Memory B cell (primary cell): ENCODE results near the gene GRM7.

Experiments
- ATAC-seq: fragments of 150-1000 bp; cut with Tn5 transposase; 2 replicates; pipeline ENCODE4 v1.10.0; 2021; ENCODE audit warnings: low read depth, mild to moderate bottlenecking, moderate library complexity
- DNase-seq, 2 donors: peaks; one replicate each; pipeline ENCODE4 v3.0.0; 2022; ENCODE audit warnings: low spot score in 2 of 2
- H3K27ac Mint-ChIP-seq: one replicate; pipeline ENCODE4 v1.8.0; 2022; ENCODE audit warnings: mild to moderate bottlenecking, moderate library complexity, mixed read lengths
- H3K27me3 Mint-ChIP-seq: one replicate; pipeline ENCODE4 v1.8.0; 2022; ENCODE audit warnings: mixed read lengths
- H3K36me3 Mint-ChIP-seq: one replicate; pipeline ENCODE4 v1.8.0; 2022; ENCODE audit warnings: mild to moderate bottlenecking, mixed read lengths
- H3K4me1 Mint-ChIP-seq: one replicate; pipeline ENCODE4 v1.8.0; 2022; ENCODE audit warnings: mixed read lengths
- H3K4me3 Mint-ChIP-seq: one replicate; pipeline ENCODE4 v1.8.0; 2022; ENCODE audit warnings: mild to moderate bottlenecking, moderate library complexity, mixed read lengths
- H3K9me3 Mint-ChIP-seq: one replicate; pipeline ENCODE4 v1.8.0; 2022; ENCODE audit warnings: mixed read lengths

Gene GRM7

DNA sequence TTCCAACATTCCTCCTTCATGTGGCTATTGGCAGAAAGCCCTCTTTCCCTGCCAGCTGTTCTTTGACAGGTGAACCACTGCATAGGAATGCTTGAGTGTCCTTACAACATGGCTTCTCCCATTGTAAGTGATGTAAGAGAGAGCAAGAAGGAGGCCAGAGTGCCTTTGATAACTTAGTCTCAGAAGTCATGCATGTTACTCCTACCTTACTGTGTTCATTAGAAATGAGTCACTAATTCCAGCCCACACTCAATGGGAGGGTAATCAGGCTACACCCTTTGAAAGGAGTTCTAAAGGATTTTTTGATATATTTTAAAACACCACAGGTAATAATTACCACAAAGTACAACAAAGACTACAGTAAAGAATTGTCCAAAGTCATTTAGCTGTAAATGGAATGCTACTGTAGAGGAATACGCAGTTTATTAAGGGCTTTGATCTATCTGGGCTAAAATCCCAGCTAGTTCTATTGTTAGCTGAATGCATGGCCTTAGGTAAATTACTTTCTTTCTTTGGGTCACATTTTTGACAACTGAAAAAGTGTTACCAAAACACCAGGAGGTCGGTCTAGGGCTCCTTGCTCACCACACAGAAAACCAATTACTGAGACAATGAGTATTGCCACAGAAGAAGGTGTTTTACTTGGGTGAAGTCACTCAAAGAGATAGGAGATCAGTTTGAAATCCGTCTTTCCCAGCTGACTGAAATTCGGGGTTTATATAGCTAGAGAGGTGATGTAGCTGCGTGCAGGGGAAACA lies 154.9 kb downstream of the GRM7 start:
- Mint-ChIP-seq H3K9me3 (peaks cover 3% of the 10 kb centered on the region), H3K27me3 (no peaks in the 10 kb centered on the region), H3K4me3 (no peak overlapping the region), H3K4me1 (no peaks in the 10 kb centered on the region), H3K36me3 (no peaks in the 10 kb centered on the region), H3K27ac (no peak overlapping the region)
- ATAC-seq (no peak), DNase-seq (no peak)

DNA sequence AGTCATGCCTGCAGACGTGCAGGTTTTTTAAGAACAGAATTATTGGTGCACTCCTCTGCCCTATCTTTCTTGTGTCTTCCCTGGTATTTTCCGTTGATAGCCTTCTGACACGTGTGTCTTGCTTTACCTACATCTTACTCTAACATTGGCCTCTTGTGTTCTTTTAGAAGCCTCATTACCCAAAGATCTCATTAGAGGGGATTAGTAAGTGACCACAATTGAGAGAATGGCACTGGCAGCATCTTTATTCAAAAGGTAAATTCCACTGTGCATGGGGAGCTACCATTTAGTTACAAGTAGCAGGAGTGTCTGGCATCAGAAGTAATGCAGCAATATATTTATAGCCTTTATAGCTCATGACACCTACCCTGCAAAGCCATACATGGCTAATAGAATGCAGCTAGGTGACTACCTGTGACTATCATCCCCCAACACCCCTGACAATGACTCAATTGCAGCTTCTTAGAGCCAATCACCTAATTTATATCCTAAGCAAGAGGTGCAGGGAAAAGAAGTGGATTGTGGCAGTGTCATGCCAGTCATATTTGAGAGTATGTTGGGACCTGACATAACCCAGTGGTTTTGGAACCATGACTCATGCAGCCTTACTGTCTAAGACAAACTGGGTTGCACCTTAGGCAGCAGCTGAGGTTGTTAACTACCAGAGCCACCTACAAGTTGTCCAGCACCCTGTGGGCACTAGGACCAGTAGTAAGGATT lies 164.8 kb downstream of the GRM7 start:
- DNase-seq, result no peak
- no peaks in the 10 kb centered on the region for H3K27me3 Mint-ChIP-seq

DNA sequence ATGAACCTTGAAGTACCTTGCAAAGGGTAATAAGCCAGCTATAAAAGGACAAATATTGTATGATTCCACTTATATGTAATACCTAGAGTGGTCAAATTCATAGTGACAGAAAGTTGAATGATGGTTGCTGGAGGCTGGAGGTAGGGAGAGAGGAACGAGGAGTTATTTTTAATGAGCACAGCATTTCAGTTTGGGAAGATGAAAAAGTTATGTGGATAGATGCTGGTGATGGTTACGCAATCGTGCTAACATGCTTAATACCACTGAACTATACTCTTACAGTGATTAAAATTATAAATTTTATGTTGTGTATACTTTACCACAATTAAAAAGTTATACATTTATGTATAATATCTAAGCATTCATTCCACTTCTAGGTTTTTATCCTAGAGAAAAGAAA lies 168.6 kb downstream of the GRM7 start:
- no peak overlapping the region for H3K27ac Mint-ChIP-seq
- no peak overlapping the region for H3K4me3 Mint-ChIP-seq
- H3K27me3 Mint-ChIP-seq, result no peaks in the 10 kb centered on the region
- ATAC-seq, result no peak
- H3K4me1 Mint-ChIP-seq, result no peaks in the 10 kb centered on the region
- no peak for DNase-seq
- peaks cover 4% of the 10 kb centered on the region for H3K9me3 Mint-ChIP-seq
- H3K36me3 Mint-ChIP-seq, result no peaks in the 10 kb centered on the region

More for the DNA sequence above, 164.8 kb downstream of the GRM7 start:
- Mint-ChIP-seq H3K9me3 (peaks cover 6% of the 10 kb centered on the region), H3K4me1 (no peaks in the 10 kb centered on the region), H3K36me3 (no peaks in the 10 kb centered on the region), H3K4me3 (no peak overlapping the region), H3K27ac (no peak overlapping the region)
- no peak for ATAC-seq

DNA sequence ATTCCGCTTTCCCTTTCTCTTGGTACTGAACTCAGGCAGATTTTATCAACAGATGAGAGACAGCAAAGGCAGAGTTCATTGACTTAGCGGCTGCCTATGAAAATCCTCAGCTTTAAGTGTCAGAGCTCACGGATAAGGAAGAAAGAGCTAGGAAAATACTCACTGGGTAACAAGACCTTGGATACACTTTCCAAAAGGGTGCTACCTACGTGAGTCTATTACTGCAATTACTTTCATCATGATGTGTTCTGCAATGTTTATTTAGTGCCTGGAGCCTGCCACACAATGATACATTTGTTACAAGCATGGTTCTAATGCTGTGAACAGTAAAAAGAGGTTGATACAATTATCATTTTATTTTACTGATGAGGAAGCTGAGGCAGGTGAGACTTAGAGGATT lies 177.5 kb downstream of the GRM7 start:
- Mint-ChIP-seq H3K27me3 (no peaks in the 10 kb centered on the region), H3K4me3 (no peak overlapping the region), H3K4me1 (no peaks in the 10 kb centered on the region), H3K9me3 (peaks cover 6% of the 10 kb centered on the region), H3K36me3 (no peaks in the 10 kb centered on the region), H3K27ac (no peak overlapping the region)
- no peak for ATAC-seq
- no peak for DNase-seq

DNA sequence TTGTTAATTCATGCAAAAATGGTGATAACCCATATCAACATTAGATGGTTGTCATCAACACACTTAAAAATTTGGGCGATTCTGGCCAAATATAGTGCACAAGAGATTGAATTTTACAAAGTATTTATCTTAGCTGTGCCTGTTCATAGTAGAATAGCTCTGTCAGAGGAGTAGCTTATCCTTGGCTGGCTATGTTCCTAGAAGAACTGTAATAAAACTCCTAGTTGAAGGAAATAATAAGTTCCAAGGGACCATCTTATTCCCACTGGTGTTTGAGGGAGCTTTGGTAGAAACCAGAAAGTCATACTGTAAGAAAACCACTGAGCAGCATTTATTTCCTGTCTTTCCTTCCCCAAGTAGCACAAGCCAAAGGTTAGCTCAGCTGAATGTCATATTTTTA lies 201.8 kb downstream of the GRM7 start:
- no peak for ATAC-seq
- Mint-ChIP-seq H3K27me3 (no peaks in the 10 kb centered on the region), H3K27ac (no peak overlapping the region), H3K4me1 (no peaks in the 10 kb centered on the region), H3K4me3 (no peak overlapping the region), H3K9me3 (peaks cover 14% of the 10 kb centered on the region), H3K36me3 (no peaks in the 10 kb centered on the region)
- no peak for DNase-seq

DNA sequence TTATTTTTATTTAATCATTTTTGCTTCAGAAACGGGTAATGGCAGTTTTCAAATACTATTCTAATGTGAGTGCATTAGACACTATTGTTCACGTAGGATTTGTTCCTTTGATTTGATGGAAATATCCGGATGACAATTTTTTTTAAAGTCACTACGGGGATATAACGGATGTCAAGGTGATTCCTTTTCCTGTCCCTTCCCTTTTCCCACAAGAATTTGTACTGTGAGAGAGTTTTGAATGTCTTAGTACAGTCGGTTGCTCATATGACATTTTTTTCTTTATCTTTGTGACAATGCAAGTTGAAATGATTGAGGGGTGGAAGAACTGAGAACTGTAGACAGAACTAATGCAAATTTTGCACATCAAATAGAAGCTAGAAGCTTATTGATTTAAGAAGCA lies 209.5 kb downstream of the GRM7 start:
- no peaks in the 10 kb centered on the region for H3K27me3 Mint-ChIP-seq

DNA sequence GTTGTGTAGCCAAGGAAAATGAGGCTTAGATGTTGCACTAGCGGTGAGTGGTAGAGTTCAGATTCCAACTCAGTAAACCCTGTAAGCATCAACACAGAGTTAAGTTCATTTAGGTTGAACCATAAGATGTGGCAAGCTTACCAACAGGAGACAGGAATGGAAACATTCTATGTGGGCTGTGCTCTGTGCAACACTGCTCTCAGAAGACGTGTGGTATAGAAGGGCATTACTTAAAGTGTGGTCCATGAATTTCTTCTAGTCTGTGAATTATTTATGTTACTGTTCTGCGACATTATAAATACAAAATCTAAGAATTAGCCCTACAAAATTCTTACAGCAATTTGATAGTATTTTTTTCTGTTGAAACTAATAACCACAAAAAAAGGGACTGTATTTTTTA lies 213.3 kb downstream of the GRM7 start:
- no peaks in the 10 kb centered on the region for H3K27me3 Mint-ChIP-seq
- H3K27ac Mint-ChIP-seq, result no peak overlapping the region
- H3K9me3 Mint-ChIP-seq, result peaks cover 1% of the 10 kb centered on the region
- H3K4me1 Mint-ChIP-seq, result no peaks in the 10 kb centered on the region
- H3K4me3 Mint-ChIP-seq, result no peak overlapping the region
- H3K36me3 Mint-ChIP-seq, result no peaks in the 10 kb centered on the region
- ATAC-seq (no peak), DNase-seq (no peak)

More for the DNA sequence above, 209.5 kb downstream of the GRM7 start:
- H3K9me3 Mint-ChIP-seq, result peaks cover 5% of the 10 kb centered on the region
- DNase-seq, result no peak
- no peaks in the 10 kb centered on the region for H3K4me1 Mint-ChIP-seq
- ATAC-seq, result no peak
- no peak overlapping the region for H3K4me3 Mint-ChIP-seq
- no peak overlapping the region for H3K27ac Mint-ChIP-seq
- no peaks in the 10 kb centered on the region for H3K36me3 Mint-ChIP-seq

DNA sequence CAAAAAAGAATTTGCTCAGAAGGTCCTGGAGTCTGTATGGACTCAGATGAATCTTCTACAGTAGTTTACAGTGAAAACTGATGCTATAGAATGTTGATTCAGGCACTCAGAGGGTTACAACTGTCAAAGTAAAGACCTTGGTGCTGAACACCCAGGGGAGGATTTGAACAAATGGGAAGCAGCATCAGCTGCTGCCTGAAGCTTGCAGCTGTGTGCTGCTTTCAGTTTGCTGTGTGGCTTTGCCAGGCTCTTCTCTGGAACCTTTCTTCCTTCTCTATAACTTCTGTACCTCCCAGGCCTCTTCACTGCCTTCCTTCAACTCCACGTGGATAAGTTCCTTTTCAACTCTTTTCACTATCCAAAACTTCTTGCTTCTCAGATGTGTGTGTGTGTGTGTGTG lies 214.2 kb downstream of the GRM7 start:
- Mint-ChIP-seq H3K4me3 (no peak overlapping the region), H3K36me3 (no peaks in the 10 kb centered on the region), H3K27ac (no peak overlapping the region), H3K4me1 (no peaks in the 10 kb centered on the region), H3K9me3 (peaks cover 1% of the 10 kb centered on the region), H3K27me3 (no peaks in the 10 kb centered on the region)
- DNase-seq (no peak), ATAC-seq (no peak)

DNA sequence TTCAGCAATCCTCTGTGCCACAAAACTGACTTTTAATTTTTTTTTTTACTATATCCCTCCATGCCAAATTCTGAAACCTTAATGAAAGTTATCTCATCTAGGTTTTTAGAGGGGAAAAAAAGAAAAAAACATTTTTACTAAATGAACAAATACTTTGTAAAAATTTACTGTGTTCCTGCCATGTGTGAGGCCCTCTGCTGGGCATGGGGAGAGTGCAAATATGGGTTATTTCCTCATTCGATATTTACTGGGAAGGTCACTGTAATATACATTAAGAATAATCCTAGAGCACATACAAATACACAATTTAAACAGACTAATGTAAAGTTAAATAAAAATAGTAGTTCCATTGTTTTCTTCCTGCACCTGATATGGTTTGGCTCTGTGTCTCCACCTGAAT lies 215.0 kb downstream of the GRM7 start:
- Mint-ChIP-seq H3K4me3 (no peak overlapping the region), H3K4me1 (no peaks in the 10 kb centered on the region), H3K27me3 (no peaks in the 10 kb centered on the region), H3K36me3 (no peaks in the 10 kb centered on the region), H3K9me3 (peaks cover 1% of the 10 kb centered on the region), H3K27ac (no peak overlapping the region)
- ATAC-seq (no peak), DNase-seq (no peak)

DNA sequence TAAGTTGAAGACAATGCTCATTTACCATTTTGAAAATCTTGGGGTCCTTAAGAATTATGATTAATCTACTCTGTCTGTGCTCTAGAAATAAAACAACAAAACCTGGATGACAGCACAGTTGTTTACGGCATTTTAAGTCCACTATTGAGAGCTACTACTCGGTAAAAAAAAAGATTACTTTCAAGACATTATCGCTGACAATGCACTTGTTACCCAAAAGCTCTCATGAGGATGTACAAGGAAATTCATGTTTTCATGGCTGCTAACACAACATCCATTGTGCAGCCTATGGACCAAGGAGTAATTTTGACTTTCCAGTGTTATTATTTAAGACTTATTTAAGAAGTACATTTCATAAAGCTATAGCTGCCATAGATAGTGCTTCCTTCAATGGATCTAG lies 221.3 kb downstream of the GRM7 start:
- H3K36me3 Mint-ChIP-seq, result no peaks in the 10 kb centered on the region
- ATAC-seq, result no peak
- H3K9me3 Mint-ChIP-seq, result peaks cover 2% of the 10 kb centered on the region
- no peak for DNase-seq
- no peaks in the 10 kb centered on the region for H3K27me3 Mint-ChIP-seq
- H3K4me1 Mint-ChIP-seq, result no peaks in the 10 kb centered on the region
- no peak overlapping the region for H3K27ac Mint-ChIP-seq
- no peak overlapping the region for H3K4me3 Mint-ChIP-seq

DNA sequence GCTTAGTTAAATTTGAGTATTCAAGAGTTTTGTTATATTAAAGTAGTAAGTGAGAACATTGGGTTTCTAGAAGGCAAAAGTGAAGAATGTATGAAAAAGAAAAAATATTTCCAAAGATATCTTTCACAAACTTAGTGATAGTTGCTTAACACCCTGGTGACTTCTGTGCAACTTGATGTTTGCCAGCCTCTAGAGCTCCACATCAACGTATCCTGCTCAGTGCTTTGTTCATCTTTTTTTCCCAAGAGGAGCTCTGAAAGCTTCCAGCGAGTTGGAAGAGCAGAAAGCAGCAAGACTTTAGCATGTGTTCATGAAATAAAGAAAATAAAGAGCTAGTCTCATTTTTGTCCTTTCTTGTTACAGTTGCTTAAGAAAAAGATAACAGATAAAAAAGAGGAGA lies 225.5 kb downstream of the GRM7 start:
- Mint-ChIP-seq H3K4me1 (no peaks in the 10 kb centered on the region), H3K9me3 (peaks cover 2% of the 10 kb centered on the region), H3K27ac (no peak overlapping the region), H3K4me3 (no peak overlapping the region), H3K27me3 (no peaks in the 10 kb centered on the region), H3K36me3 (no peaks in the 10 kb centered on the region)
- ATAC-seq, result no peak
- DNase-seq, result no peak

DNA sequence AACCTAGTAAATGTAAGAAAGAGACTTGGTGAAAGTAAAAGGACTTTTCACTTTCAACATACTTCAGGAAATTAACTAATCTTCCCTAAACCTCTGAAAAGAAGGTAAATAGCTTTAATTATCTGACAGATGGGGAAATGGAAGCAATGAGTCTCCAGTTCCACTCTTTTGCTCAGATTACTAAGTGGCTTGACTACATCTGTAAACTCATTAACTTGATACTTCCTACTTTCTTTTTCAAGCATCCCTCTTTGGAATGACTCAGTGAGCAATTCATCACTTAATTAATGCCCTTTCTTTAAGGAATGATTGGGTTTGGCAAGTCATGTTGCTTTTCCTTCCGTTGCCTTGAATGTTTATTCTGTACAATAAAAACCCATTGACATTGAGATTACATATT lies 234.2 kb downstream of the GRM7 start:
- H3K27ac Mint-ChIP-seq, result no peak overlapping the region
- no peaks in the 10 kb centered on the region for H3K27me3 Mint-ChIP-seq
- H3K9me3 Mint-ChIP-seq, result peaks cover 3% of the 10 kb centered on the region
- ATAC-seq (no peak), DNase-seq (no peak)
- no peaks in the 10 kb centered on the region for H3K4me1 Mint-ChIP-seq
- no peaks in the 10 kb centered on the region for H3K36me3 Mint-ChIP-seq
- H3K4me3 Mint-ChIP-seq, result no peak overlapping the region

DNA sequence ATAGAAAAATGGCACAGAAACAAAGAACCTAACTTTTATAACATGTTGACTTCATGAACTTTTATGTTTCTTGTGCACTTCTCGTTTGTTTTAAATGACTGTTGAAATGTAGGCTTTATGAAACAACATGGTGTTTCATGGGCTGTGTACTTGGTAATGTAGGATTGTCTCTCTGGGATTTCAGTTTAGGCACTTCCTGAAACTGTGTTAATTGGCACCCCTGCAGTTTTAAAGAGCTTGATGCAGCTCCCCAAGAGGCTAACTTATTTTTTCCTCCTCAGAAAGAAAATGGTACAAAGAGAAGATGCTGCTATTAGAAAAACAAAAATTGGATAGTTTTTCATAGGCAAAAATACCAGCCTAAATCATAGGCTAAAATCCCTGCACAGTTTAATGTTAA lies 239.2 kb downstream of the GRM7 start:
- no peak for ATAC-seq
- Mint-ChIP-seq H3K4me1 (no peaks in the 10 kb centered on the region), H3K27me3 (no peaks in the 10 kb centered on the region), H3K9me3 (peaks cover 6% of the 10 kb centered on the region), H3K27ac (no peak overlapping the region), H3K4me3 (no peak overlapping the region), H3K36me3 (no peaks in the 10 kb centered on the region)
- no peak for DNase-seq

DNA sequence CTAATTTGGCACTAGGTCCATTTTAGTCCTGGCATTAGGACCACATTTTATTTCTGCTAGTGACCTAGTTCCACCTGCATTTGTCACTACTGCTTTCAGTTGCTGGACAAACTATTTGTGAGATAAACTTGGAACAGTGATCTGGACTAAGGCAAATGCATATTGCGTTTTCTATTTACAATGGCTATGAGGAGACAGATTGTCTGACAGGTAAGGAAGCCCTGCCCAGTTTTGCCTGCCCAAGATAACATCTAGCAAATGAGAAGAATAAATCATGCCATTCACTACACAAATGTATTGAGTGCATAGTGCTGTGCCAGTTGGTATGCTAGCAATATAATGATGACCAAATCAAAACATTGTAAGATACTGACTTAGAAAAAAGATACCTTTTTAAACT lies 245.7 kb downstream of the GRM7 start:
- H3K4me1 Mint-ChIP-seq, result no peaks in the 10 kb centered on the region
- no peak overlapping the region for H3K27ac Mint-ChIP-seq
- DNase-seq (no peak), ATAC-seq (no peak)
- H3K4me3 Mint-ChIP-seq, result no peak overlapping the region
- H3K9me3 Mint-ChIP-seq, result peaks cover 7% of the 10 kb centered on the region
- H3K36me3 Mint-ChIP-seq, result no peaks in the 10 kb centered on the region
- H3K27me3 Mint-ChIP-seq, result no peaks in the 10 kb centered on the region

DNA sequence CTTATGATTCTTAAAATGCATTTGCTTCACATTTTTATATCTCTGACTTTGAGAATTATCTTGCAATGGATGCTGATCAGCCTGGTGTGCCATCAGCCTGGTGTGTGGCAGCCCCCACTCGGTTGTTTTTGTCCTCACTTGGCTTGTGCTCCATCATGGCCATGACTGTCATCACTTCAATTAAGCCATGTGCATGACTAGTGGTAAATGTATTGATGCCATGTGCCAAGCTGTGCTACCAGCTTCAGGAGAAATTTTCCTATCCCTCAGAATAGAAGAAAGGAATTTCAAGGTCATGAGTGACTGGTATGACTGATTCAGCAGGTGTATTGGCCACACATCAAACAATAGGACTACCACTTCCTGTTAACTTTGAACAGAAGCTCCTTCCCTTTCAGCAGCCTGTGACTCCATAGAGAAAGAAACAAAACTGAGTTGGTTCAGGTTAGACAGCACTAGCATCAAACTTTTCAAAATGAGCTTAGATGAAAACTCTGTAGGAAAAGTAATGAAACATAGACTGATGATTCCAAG lies 251.7 kb downstream of the GRM7 start:
- DNase-seq, result no peak
- no peaks in the 10 kb centered on the region for H3K4me1 Mint-ChIP-seq
- no peaks in the 10 kb centered on the region for H3K27me3 Mint-ChIP-seq
- no peaks in the 10 kb centered on the region for H3K36me3 Mint-ChIP-seq
- H3K4me3 Mint-ChIP-seq, result no peak overlapping the region
- no peak overlapping the region for H3K27ac Mint-ChIP-seq
- H3K9me3 Mint-ChIP-seq, result peaks cover 3% of the 10 kb centered on the region
- no peak for ATAC-seq
